ENCODE data around the gene NME9. TPM values are rescaled to one million over a fixed set of nuclear protein-coding genes. Genes with fewer than 3 reads are reported as not detected.

NME9 gene
- total RNA-seq, 1 experiment from 2014 or later = not detected

- no peak overlapping the region for H3K23ac ChIP-seq (ENCODE audit: insufficient read length, low read depth, low read length)
- H3K4ac ChIP-seq (ENCODE audit: low read depth, low read length) = no peak overlapping the region
- no peaks in the 10 kb centered on the region for H3K36me3 Mint-ChIP-seq (ENCODE audit: insufficient read depth in 1 of 3, low read depth in 3 of 3)
- no peaks in the 10 kb centered on the region for H3K27me3 ChIP-seq (ENCODE audit: insufficient read depth, low read length)
- no peak overlapping the region for H3K27ac ChIP-seq (ENCODE audit: insufficient read length, low read depth, low read length)
- H3K27me3 Mint-ChIP-seq (ENCODE audit: low read depth) = peaks cover 10% of the 10 kb centered on the region
- H2AK5ac ChIP-seq (ENCODE audit: insufficient read length, low read length) = no peak overlapping the region
- H2BK120ac ChIP-seq (ENCODE audit: low read depth, low read length, poor library complexity, severe bottlenecking) = no peak overlapping the region
- no peak overlapping the region for H4K8ac ChIP-seq (replicated peaks; ENCODE audit: insufficient read length, low read depth, low read length)
- no peak overlapping the region for H2BK20ac ChIP-seq (ENCODE audit: low read depth, low read length, poor library complexity, severe bottlenecking)
- H4K5ac ChIP-seq (ENCODE audit: insufficient read length, low read depth, low read length) = no peak overlapping the region
- no peak overlapping the region for H3T11ph ChIP-seq (ENCODE audit: low read length)
- H4K91ac ChIP-seq (ENCODE audit: insufficient read length, low read depth, low read length) = no peak overlapping the region
- H2BK12ac ChIP-seq (ENCODE audit: insufficient read length, low read depth, low read length) = no peak overlapping the region
- H3K23me2 ChIP-seq (ENCODE audit: insufficient read length, low read depth, low read length, poor library complexity, severe bottlenecking) = peaks cover 7% of the 10 kb centered on the region
- H3K14ac ChIP-seq (ENCODE audit: insufficient read depth, low read length) = no peak overlapping the region
- peaks cover 23 to 26% of the 10 kb centered on the region in 2 experiments for H3K4me1 Mint-ChIP-seq
- no peak overlapping the region for H3K9ac ChIP-seq (ENCODE audit: extremely low read depth, insufficient read length, low read length)
- H3K56ac ChIP-seq (ENCODE audit: insufficient read length, low read depth, low read length) = no peak overlapping the region
- H3K4me2 ChIP-seq (ENCODE audit: insufficient read depth, insufficient read length, low read length) = no peak overlapping the region
- H2BK15ac ChIP-seq (ENCODE audit: low read depth, low read length) = no peak overlapping the region
- H3K79me2 ChIP-seq (ENCODE audit: insufficient read depth, low read length) = no peaks in the 10 kb centered on the region
- TF ChIP-seq CTCF (conservative IDR thresholded peaks at IDR 0.05) = no peak
- H3K9me3 ChIP-seq (ENCODE audit: control insufficient read depth, low read depth, low read length) = no peaks in the 10 kb centered on the region
- no peak overlapping the region for H3K18ac ChIP-seq (ENCODE audit: insufficient read length, low read depth, low read length)
- H4K20me1 ChIP-seq (ENCODE audit: control insufficient read depth, insufficient read depth, insufficient read length) = no peaks in the 10 kb centered on the region
- H2BK5ac ChIP-seq (ENCODE audit: insufficient read length, low read length) = no peak overlapping the region
- H3K4me1 ChIP-seq (ENCODE audit: insufficient read depth, low read length) = peaks cover 4% of the 10 kb centered on the region
- H3K4me3 Mint-ChIP-seq = no peak overlapping the region
- H2AFZ ChIP-seq (ENCODE audit: low read length) = no peak overlapping the region
- no peak for DNase-seq
- H3K79me1 ChIP-seq (ENCODE audit: insufficient read depth, low read depth, low read length, poor library complexity, severe bottlenecking) = no peaks in the 10 kb centered on the region
- H3K9me3 Mint-ChIP-seq = no peaks in the 10 kb centered on the region
- no peak overlapping the region for H3K27ac Mint-ChIP-seq
These were observed 3.7 kb downstream of the NME9 start for GRCh38 chr3:138325990-138326389.
